HepG2 (cell line): ENCODE results near the gene PIP4K2C. TPM values are rescaled to one million over a fixed set of nuclear protein-coding genes. Genes with fewer than 3 reads are reported as not detected.

ENCODE experiments used
- ATF7-NPFF ChIP-seq: sonication (generic); formaldehyde crosslinking; IDR thresholded peaks from 2 replicates; pipeline ENCODE4 v1.8.1; 2023; ENCODE audit warnings: mild to moderate bottlenecking, low read depth, missing genetic modification reagents, moderate library complexity
- ATM ChIP-seq: fragments of 450-650 bp; IDR thresholded peaks from 2 replicates; pipeline ENCODE4 v1.7.1; 2017; ENCODE audit warnings: mild to moderate bottlenecking, borderline replicate concordance
- CTCF ChIP-seq: sonication (generic); formaldehyde crosslinking; IDR thresholded peaks from 2 replicates; pipeline ENCODE4 v1.5.0; 2020; ENCODE audit warnings: mild to moderate bottlenecking, missing genetic modification reagents, moderate library complexity
- DMTF1 ChIP-seq: sonication (generic); formaldehyde crosslinking; IDR thresholded peaks from 2 replicates; pipeline ENCODE4 v1.4.0; 2020; ENCODE audit warnings: mild to moderate bottlenecking, missing genetic modification reagents
- GZF1 ChIP-seq: sonication (generic); formaldehyde crosslinking; IDR thresholded peaks from 2 replicates; pipeline ENCODE4 v1.5.1; 2020; ENCODE audit warnings: mild to moderate bottlenecking, missing genetic modification reagents
- NCOA1 ChIP-seq: sonication (generic); formaldehyde crosslinking; IDR thresholded peaks from 2 replicates; pipeline ENCODE4 v1.9.0; 2021; ENCODE audit warnings: missing genetic modification reagents
- ONECUT2 ChIP-seq: sonication (generic); formaldehyde crosslinking; IDR thresholded peaks from 2 replicates; pipeline ENCODE4 v1.4.0; 2020; ENCODE audit warnings: missing genetic modification reagents
- SIX1 ChIP-seq: sonication (generic); formaldehyde crosslinking; IDR thresholded peaks from 2 replicates; pipeline ENCODE4 v1.4.0; 2020; ENCODE audit warnings: missing genetic modification reagents, borderline replicate concordance
- SMAD9 ChIP-seq: sonication (generic); formaldehyde crosslinking; IDR thresholded peaks from 2 replicates; pipeline ENCODE4 v1.5.1; 2020; ENCODE audit warnings: mild to moderate bottlenecking, missing genetic modification reagents
- TEAD3 ChIP-seq: optimal IDR thresholded peaks from 2 replicates; pipeline ENCODE3; 2016; ENCODE audit warnings: borderline replicate concordance
- TGIF2 ChIP-seq: IDR thresholded peaks from 2 replicates; pipeline ENCODE4 v1.6.1; 2016; ENCODE audit warnings: control low read depth, missing compliant biosample characterization
- ZBTB34 ChIP-seq: sonication (generic); formaldehyde crosslinking; IDR thresholded peaks from 2 replicates; pipeline ENCODE4 v1.8.0; 2022; ENCODE audit warnings: mild to moderate bottlenecking, missing genetic modification reagents
- ZBTB46 ChIP-seq: sonication (generic); formaldehyde crosslinking; IDR thresholded peaks from 2 replicates; pipeline ENCODE4 v1.4.0; 2020; ENCODE audit warnings: mild to moderate bottlenecking, missing genetic modification reagents, borderline replicate concordance
- ZC3H4 ChIP-seq: sonication (generic); formaldehyde crosslinking; IDR thresholded peaks from 2 replicates; pipeline ENCODE4 v1.4.0; 2020; ENCODE audit warnings: missing genetic modification reagents, borderline replicate concordance
- ZNF225 ChIP-seq: sonication (generic); formaldehyde crosslinking; IDR thresholded peaks from 2 replicates; pipeline ENCODE4 v1.4.0; 2020; ENCODE audit warnings: mild to moderate bottlenecking, missing genetic modification reagents
- ZNF567 ChIP-seq: sonication (generic); formaldehyde crosslinking; IDR thresholded peaks from 2 replicates; pipeline ENCODE4 v1.8.1; 2023; ENCODE audit warnings: mild to moderate bottlenecking, missing genetic modification reagents, borderline replicate concordance
- ZNF652 ChIP-seq: IDR thresholded peaks from 2 replicates; pipeline ENCODE4 v1.6.1; 2016; ENCODE audit warnings: low read depth, borderline replicate concordance
- ZNF776 ChIP-seq: sonication (generic); formaldehyde crosslinking; IDR thresholded peaks from 2 replicates; pipeline ENCODE4 v1.4.0; 2020; ENCODE audit warnings: mild to moderate bottlenecking, missing genetic modification reagents
- ZUFSP ChIP-seq: sonication (generic); formaldehyde crosslinking; IDR thresholded peaks from 2 replicates; pipeline ENCODE4 v1.9.0; 2021; ENCODE audit warnings: missing genetic modification reagents, mild to moderate bottlenecking, borderline replicate concordance
- polyA plus RNA-seq, 8 experiments: library from polyadenylated mRNA; depleted of rRNA in 3 of 8; stranded (reverse) in 7 of 8; unstranded in 1 of 8; fragments of >200 nt; fragmentation: Illumina TruSeq in 4 of 8; extraction: Trizol in 4 of 8; gene quantifications; 2 replicates each; pipeline versions ENCODE4 v1.2.1 to v1.2.3, GENCODE V29; 2011 to 2016; ENCODE audit warnings: low read depth in 4 of 8, missing spikeins in 1 of 8, mixed read lengths in 1 of 8; ENCODE audit not compliant: insufficient read depth in 1 of 8
- total RNA-seq, 5 experiments: library from RNA; depleted of rRNA; stranded (reverse); fragments of >200 nt; fragmentation: Illumina TruSeq; extraction: Trizol; gene quantifications; 2 replicates each; pipeline ENCODE4 v1.2.3, GENCODE V29; 2016; ENCODE audit warnings: low read depth in 1 of 5

Gene PIP4K2C
- total and polyA plus RNA-seq, 2 of the 13 experiments (the other 11 are each of a cell fraction or from before 2014, with no cell fraction given), result 23.3 to 26.4 TPM

- TF ChIP-seq ATM (no peak), ZNF652 (CRISPR knock-in tag) (no peak), TGIF2 (no peak), ZBTB34 (no peak), NCOA1 (no peak), GZF1 (CRISPR knock-in tag) (no peak), ZNF225 (CRISPR knock-in tag) (no peak), CTCF (CRISPR knock-in tag) (no peak; the same call in 1 of the 2 replicates), TEAD3 (CRISPR knock-in tag) (peak; percentile 71), DMTF1 (no peak), ZBTB46 (CRISPR knock-in tag) (no peak), SMAD9 (CRISPR knock-in tag) (no peak), SIX1 (CRISPR knock-in tag) (no peak), ONECUT2 (CRISPR knock-in tag) (no peak), ZNF567 (CRISPR knock-in tag) (no peak), ZC3H4 (CRISPR knock-in tag) (no peak), ATF7-NPFF (no peak; the same call in none of the 2 replicates), ZUFSP (CRISPR knock-in tag) (no peak), ZNF776 (CRISPR knock-in tag) (no peak)
These were observed 44.3 kb upstream of the PIP4K2C start, which contains the start of gene DCTN2 (continued) for GRCh38 chr12:57546438-57547287.
